GM12873 (cell line): ENCODE measurements around the gene MEIKIN.

Experiments
- TF ChIP-seq, protein P1 (sequence below): IDR thresholded peaks from 2 replicates; pipeline ENCODE4 v1.5.1; 2012; ENCODE audit warnings: low read depth, mild to moderate bottlenecking, moderate library complexity, low read length, control low read depth; ENCODE audit not compliant: insufficient read depth; ENCODE audit errors: missing control alignments

Gene MEIKIN

DNA sequence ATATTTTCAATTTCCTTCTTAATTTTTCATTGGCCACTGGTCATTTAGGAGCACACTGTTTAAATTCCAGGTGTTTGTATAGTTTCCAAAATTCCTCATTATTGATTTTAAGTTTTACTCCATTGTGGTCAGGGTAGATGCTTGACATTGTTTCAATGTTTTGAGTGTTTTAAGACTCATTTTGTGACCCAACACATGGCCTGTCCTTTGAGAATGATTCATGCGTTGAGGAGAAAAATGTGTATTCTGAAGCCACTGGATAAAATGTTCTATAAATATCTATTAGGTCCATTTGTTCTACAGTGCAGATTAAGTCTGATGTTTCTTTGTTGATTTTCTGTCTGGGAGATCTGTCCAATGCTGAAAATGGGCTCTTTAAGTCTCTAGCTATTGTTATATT, 124.2 kb downstream of the MEIKIN start:
- TF ChIP-seq, protein P1, sequence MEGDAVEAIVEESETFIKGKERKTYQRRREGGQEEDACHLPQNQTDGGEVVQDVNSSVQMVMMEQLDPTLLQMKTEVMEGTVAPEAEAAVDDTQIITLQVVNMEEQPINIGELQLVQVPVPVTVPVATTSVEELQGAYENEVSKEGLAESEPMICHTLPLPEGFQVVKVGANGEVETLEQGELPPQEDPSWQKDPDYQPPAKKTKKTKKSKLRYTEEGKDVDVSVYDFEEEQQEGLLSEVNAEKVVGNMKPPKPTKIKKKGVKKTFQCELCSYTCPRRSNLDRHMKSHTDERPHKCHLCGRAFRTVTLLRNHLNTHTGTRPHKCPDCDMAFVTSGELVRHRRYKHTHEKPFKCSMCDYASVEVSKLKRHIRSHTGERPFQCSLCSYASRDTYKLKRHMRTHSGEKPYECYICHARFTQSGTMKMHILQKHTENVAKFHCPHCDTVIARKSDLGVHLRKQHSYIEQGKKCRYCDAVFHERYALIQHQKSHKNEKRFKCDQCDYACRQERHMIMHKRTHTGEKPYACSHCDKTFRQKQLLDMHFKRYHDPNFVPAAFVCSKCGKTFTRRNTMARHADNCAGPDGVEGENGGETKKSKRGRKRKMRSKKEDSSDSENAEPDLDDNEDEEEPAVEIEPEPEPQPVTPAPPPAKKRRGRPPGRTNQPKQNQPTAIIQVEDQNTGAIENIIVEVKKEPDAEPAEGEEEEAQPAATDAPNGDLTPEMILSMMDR = no peak

DNA sequence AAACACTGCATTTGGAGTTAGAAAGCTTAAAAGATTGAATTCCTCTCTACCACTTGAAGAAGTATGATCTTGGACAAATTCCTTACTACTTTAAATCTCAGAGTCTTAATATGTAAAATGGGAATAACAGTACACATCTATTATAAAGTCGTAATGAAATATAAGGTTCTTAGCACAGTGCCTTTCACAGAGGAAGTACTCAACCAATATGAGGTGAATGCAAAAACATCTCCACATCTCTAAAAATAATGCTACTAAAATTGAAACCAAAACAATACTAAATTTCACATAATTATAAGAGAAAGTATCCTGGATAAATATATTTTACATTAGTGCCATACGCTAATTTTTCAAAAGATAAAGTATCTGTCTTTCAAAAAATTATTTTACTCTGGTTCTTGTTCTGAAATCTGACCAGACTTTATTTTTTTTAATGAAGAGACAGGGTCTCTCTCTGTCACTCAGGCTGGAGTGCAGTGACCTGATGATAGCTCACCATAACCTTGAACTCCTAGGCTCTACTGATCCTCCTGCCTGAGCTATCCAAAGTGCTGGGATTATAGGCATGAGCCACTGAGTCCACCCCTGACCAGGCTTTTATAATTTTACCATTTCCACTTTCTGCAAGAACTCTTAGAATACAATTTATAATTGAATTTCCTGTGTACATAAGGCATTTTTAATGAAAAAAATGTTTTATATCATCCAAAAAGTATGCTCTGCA, 127.3 kb downstream of the MEIKIN start:
- TF ChIP-seq, protein P1 = no peak

GRCh38 chr5:131814990-131815389, 130.5 kb downstream of the MEIKIN start:
- TF ChIP-seq, protein P1 = no peak

DNA sequence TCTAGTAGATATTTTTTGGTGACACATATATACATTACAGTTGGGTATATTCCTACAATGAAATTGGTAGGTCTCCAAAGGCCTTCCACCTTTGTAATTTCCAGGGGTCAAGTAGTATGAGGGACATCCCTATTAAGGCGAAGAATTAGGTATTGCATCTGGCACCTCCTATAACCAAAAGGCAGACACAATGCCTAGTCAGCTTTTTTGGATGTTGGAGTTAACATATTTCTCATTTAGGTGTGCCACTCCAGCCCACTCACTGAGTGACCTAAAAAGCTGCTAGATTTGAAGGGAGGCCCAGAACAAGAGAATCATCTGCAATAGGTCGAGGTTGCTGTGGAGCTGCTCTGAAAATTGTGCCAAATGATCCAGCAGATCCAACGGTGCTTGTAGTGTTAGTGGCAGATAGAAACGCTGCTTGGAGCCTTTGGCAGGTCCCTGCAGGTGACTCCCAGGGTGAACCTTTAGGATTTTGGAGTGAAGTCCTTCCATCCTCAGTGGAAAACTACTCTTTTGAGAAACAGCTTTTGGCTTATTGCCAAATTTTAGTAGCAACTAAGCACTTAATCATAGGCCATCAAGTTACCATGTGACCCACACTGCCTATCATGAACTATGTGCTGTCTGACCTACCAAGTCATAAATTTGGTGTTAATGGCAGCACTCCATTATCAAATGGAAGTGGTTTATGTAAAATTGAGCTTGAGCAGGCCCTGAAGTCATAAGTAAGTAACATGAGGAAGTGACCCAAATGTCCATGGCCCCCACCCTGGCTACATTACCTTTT, 132.9 kb downstream of the MEIKIN start:
- TF ChIP-seq, protein P1 = no peak

DNA sequence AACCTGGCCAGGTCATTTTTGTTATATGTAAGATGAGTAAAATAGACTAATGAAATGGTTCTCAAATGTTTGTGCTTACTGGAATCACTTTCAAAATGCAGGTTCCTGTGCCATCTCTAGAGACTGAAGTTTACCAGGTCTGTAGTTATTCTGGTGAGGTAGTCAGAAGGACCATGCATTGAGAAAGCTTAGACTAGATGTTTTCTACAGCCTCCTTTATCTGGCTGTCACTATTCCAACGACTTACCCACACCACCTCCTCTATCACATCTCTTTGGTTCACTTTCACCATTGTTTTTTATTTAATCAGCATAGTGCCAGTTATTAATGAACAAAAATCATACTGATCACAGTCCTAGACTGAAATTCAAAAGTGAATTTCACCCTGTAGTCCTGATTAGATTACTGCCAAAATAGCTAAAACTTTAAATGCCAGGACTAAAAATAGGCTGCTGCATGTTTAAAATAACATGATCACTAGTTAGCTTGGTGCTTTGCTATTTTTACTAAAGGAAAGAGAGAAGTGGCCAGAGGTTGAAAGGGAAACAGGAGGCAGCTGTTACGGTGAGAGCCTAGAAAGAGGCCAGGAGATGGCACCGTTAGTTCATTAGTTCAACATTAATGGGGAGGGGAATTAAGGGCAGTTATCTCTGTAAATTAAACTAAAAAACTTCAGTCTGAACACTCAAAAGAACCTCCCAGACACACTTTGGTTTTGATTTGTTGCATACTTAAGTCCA, 134.8 kb downstream of the MEIKIN start:
- TF ChIP-seq, protein P1 = peak; percentile 49

GRCh38 chr5:131796793-131797693, 148.4 kb downstream of the MEIKIN start, which contains the start of gene FNIP1:
FNIP1 (minus strand) TSS chr5:131797017; CDS start chr5:131796921, 96 bp downstream.
- TF ChIP-seq, protein P1 = no peak
